HPDE6-E6E7 (cell line): Measurements from ENCODE around the gene ANKMY1.

Source experiments
- DNase-seq: peaks from one replicate; pipeline ENCODE4 v3.0.0; 2011; ENCODE audit warnings: missing footprints; ENCODE audit errors: extremely low spot score

The ANKMY1 gene

DNA sequence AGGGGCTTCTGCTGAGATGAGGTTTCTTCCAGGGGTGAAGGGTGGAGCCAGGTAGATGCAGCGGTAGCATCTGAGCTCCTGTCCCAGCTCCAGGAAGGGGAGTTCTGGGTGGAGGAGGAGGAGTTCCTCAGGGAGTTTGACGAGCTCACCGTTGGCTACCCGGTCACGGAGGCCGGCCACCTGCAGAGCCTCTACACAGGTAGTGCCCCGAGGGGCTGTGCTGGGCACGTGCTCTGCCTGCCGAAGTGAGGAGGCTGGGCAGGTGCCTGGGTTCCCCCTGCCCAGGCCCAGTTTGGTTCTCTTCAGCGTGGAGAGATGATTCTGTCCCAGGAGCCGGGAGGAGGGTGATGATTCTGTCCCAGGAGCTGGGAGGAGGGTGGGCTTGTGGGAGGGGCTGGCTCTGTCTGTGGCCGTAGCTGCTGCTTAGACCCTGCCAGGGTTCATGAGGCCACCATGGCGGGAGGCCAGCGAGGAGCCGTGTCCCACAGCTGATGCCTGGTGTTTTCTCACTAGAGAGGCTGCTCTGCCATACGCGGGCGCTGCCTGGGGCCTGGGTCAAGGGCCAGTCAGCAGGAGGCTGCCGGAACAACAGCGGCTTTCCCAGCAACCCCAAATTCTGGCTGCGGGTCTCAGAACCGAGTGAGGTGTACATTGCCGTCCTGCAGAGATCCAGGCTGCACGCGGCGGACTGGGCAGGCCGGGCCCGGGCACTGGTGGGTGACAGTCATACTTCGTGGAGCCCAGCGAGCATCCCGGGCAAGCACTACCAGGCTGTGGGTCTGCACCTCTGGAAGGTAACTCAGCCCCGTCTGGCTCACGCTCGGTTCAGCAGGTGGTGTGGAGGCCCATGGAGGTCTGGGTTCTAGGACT is 37.0 kb upstream of the ANKMY1 start:
- DNase-seq = no peak

- no peak for DNase-seq
Measured at GRCh38 chr2:240593703-240594451, 36.1 kb upstream of the ANKMY1 start.

DNA sequence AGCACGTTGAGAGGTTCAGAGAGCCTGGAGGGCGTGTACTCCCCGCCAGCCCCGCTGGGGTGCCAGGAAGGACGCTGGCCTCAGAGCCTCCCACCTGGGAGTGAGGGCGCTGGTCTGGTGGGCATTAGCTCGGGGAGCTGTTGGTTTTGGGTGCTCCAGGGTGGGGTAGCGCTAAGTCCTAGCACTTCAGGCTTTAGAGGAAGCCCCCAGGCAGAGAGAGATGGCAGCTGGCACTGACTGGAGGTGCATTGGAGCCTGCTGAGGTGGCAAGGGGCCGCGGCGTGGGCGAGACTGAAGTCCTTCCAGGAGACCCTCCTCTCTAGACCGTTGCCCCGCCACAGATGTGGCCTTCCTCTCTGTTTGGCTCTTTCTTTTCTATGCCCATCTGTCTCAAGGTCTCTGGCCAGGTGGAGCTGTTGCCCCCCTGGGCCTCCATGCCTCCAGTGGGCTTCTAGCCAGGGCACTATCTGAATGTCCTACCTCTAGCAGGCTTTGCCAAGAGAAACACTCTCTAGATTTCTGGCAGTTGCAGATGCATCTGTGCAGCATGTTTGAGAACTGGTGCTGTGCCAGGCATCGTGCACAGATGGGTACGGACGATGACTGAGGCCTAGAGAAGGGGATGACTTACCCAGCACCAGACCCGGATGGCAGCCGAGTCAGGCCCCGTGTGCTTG is 35.4 kb upstream of the ANKMY1 start:
- no peak for DNase-seq

DNA sequence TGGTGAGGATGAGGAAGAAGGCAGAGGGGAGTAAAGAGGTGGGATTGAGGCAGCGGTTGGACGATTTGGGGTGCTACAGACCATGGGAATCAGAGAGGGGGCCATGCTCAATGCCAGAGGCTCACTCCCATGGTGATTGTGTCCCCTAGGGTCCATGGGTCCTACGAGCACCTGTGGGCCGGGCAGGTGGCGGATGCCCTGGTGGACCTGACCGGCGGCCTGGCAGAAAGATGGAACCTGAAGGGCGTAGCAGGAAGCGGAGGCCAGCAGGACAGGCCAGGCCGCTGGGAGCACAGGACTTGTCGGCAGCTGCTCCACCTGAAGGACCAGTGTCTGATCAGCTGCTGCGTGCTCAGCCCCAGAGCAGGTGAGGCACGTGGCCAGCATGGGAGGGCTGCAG is 34.0 kb upstream of the ANKMY1 start:
- DNase-seq = no peak

DNA sequence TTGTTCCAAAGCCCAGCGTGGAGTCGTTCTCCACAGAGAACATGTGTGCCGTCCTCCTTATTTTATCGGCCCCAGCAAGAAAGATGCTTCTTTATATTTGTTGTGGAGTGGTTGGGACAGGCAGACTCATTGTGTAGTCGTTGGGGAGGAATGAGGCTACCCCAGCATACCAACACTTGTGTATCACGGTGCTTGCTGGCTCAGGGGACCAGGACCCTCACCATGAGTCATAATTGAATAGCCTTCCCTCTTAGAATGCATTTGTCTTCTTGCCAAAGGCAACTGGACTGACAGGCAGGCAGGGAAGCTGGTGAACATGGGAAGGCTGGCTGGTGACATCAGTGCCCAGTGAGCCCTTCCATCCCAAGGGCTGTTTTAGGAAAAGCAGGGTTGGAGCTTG is 33.4 kb upstream of the ANKMY1 start:
- DNase-seq = no peak

DNA sequence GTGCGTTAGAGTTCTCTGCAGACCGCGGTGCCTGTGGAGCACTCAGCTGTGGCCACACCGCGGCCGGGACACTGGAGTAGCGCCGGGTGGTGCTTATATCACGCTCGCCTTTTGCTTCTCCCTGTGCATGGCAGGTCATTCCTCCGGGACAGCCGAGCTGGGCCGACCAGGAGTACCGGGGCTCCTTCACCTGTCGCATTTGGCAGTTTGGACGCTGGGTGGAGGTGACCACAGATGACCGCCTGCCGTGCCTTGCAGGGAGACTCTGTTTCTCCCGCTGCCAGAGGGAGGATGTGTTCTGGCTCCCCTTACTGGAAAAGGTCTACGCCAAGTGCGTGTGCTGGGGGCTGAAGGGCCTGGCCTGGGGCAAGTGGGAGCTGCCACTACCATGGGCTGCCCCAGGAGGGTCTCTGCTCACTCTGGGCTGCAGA is 32.9 kb upstream of the ANKMY1 start:
- DNase-seq = no peak

- DNase-seq = no peak
Measured at GRCh38 chr2:240589850-240590525, 32.2 kb upstream of the ANKMY1 start.

- DNase-seq = no peak
Measured at GRCh38 chr2:240589375-240589774, 31.6 kb upstream of the ANKMY1 start.

DNA sequence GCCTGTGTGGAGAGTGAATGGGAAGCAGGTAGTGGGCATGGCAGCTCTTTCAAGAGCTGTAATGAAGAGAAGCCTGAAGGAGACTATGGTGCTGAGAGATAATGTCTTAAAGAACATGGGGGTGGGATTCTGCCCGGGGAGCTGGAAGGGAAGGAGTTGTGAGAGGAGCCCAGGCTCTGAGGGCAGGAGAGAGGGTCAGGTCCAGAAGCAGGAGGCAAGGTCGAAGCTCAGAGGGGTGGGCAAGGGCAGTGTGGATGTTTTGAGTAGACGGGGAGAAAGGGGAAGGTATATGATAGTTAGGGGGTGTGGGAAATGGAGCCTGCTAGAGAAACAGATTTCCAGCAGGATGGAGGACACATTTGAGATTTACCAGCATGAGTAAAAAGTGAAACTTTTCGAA is 30.9 kb upstream of the ANKMY1 start:
- no peak for DNase-seq

DNA sequence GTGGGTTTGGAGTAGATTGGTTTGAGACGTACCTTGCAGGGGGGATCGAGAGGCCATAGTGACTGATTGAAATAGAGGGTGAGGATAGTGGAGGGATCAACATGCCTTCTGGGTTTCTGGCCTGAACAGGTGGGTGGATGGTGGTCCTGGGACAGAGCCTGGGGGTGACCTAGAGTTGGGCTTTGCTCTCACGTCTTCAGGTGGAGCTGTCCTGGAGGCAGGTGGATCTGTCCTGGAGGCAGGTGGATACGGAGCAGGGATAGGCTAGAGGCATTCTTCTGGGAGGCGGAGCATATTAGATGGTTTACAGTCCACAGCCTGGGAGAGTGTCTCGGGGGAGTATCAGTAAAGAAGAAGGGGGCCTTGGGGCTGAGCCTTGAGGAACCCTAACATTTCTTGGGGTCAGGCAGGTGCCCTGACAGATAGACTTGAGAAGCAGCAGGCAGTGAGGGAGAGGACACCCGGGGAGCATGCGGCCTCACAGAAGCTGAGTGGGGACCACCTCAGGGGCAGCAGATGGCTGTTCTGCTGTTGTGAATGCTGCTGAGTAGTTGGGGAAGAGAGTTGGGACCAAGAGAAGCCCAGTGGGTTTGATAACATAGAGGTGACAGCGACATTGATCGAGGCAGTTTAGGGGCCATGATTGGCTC is 30.3 kb upstream of the ANKMY1 start:
- no peak for DNase-seq

GRCh38 chr2:240586919-240587800 is 29.4 kb upstream of the ANKMY1 start:
- no peak for DNase-seq

DNA sequence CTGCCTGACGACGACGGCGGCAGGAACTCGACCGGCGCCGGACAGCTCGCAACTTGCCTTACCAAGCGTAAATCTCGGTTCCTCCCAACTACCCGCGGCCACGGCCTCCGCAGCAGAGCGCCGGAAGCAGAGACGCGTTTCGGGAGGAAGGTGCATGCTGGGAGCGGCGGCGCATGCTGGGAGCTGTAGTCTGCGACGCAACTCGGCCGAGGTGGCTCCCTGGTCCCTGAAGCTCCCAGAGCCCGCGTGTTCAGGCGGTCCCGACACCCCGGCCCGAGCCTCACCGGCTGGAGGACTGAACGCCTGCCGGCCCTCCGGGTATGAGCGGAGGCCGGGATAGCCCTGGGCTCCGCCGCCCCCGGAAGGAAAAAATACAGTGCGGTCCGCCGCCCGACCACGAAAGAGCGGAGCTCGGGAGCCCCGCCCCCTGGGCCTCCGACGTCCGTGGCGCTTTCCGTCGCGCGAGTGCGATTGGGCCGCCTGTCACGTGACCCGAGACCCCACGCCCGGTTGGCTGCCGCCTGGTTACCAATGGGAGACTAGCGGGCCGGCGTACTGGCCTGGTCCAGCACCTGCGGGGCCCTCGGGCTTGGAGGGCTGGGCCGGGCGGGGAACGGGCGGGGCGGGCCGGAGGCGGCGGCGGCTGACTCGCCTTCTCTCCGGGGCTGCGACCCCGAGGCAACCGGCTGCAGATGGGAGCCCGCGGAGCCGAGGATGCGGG is 28.6 kb upstream of the ANKMY1 start, which contains the start of gene CAPN10:
TSS of gene CAPN10 (plus strand) at position 537 of the 721 bp plus-strand sequence. CDS start at position 715, 178 bp downstream.
- DNase-seq = peak; percentile 97

- DNase-seq = no peak
Measured at GRCh38 chr2:240585681-240586197, 28.0 kb upstream of the ANKMY1 start.

- DNase-seq = no peak
Measured at GRCh38 chr2:240585101-240585500, 27.3 kb upstream of the ANKMY1 start.

DNA sequence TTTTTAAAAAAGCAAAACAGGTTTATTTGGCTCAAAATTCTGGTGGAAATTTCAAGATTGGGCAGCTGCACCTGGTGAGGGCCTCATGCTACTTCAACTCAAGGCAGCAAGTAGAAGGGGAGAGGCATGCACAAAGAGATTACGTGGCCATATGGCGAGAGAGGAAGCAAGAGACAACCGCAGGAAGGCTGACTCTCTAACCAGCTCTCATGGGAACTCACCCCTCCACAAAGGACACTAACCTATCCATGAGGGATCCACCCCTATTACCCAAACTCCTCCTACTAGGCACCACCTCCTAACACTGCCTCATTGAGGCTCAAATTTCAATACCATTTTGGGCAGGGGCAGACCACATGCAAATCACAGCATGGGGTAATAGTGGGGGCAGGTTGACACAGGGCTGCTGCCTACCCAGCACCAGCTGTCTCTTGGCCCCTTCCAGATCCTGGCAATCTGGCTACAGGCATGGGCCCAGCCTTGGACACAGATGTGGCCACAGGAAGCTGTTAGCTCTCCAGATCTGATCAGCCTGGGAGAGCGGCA is 26.8 kb upstream of the ANKMY1 start:
- no peak for DNase-seq

DNA sequence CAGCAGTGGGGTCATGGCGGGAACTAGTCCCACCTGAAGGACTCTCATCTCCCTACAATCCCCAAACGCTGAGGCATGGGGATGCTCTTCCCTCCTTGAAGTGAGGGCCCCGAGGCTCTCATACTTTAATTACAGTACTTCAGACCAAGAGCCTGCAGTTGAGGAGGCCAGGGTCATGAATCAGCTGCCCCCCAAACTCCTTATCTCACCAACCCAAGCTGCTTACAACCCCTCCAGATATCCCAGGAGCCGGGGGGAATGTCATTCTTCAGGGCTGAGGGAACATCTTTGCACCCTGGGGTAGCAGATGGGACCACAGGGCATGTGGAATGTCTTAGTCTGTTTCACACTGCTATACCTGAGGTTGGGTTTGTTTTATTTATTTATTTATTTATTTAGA is 26.0 kb upstream of the ANKMY1 start:
- no peak for DNase-seq

GRCh38 chr2:240582781-240583180 is 25.0 kb upstream of the ANKMY1 start:
- no peak for DNase-seq

- no peak for DNase-seq
Measured at GRCh38 chr2:240581811-240582210, 24.0 kb upstream of the ANKMY1 start.
